HK-2 (cell line): ENCODE measurements around the gene MRPL28.
"Not testable (repeated sequence)": the region's sequence is repeated elsewhere in the genome, so short reads cannot be mapped to it uniquely, and the experiment has no call there.

Experiments used
- DNase-seq: peaks from one replicate; pipeline ENCODE4 v3.0.0-alpha.2; 2018; ENCODE audit not compliant: unreplicated experiment

Gene MRPL28

GRCh38 chr16:370443-370842 is at the start of gene MRPL28:
TSS of gene MRPL28 (minus strand) at chr16:370538. CDS start at chr16:370218, 320 bp downstream.
- DNase-seq, result peak; percentile 90

- not testable (repeated sequence) for DNase-seq
These were observed 44.8 kb upstream of the MRPL28 start for GRCh38 chr16:415170-415498.

GRCh38 chr16:414395-415169 is 44.2 kb upstream of the MRPL28 start:
- DNase-seq, result no peak

- DNase-seq, result no peak
These were observed 41.4 kb upstream of the MRPL28 start for GRCh38 chr16:411576-412265.

GRCh38 chr16:410516-411178 is 40.3 kb upstream of the MRPL28 start:
- DNase-seq, result no peak

- DNase-seq, result no peak
These were observed 36.9 kb upstream of the MRPL28 start for GRCh38 chr16:407253-407652.

- no peak for DNase-seq
These were observed 35.5 kb upstream of the MRPL28 start for GRCh38 chr16:405548-406506.

GRCh38 chr16:404971-405486 is 34.7 kb upstream of the MRPL28 start:
- DNase-seq, result no peak

- peak; percentile 95 for DNase-seq
These were observed 31.4 kb upstream of the MRPL28 start, which contains the start of gene DECR2 for GRCh38 chr16:401468-402348. TSS of gene DECR2 (plus strand) at chr16:401885. CDS start at chr16:401964, 79 bp downstream.

GRCh38 chr16:400061-400591 is 29.8 kb upstream of the MRPL28 start:
- no peak for DNase-seq

- no peak for DNase-seq
These were observed 29.1 kb upstream of the MRPL28 start for GRCh38 chr16:399340-400019.

- no peak for DNase-seq
These were observed 28.4 kb upstream of the MRPL28 start for GRCh38 chr16:398561-399339.

GRCh38 chr16:397736-398332 is 27.5 kb upstream of the MRPL28 start:
- no peak for DNase-seq

- peak; percentile 22 for DNase-seq
These were observed 26.9 kb upstream of the MRPL28 start, which contains the start of gene NME4 for GRCh38 chr16:397135-397661. TSS of gene NME4 (plus strand) at chr16:397199. CDS start at chr16:397223, 24 bp downstream.

- DNase-seq, result peak; percentile 41
These were observed 26.3 kb upstream of the MRPL28 start for GRCh38 chr16:396605-397004.

- DNase-seq, result no peak
These were observed 25.9 kb upstream of the MRPL28 start for GRCh38 chr16:396199-396598.

- no peak for DNase-seq
These were observed 22.2 kb upstream of the MRPL28 start for GRCh38 chr16:392450-393030.
